Mesothelial cell of epicardium (in vitro differentiated cells): ENCODE measurements around the gene ZFP90. TPM values are rescaled to one million over a fixed set of nuclear protein-coding genes. Genes with fewer than 3 reads are reported as not detected.
"Not testable (repeated sequence)": the region's sequence is repeated elsewhere in the genome, so short reads cannot be mapped to it uniquely, and the experiment has no call there.

Experiments used
- DNase-seq, 2 experiments: peaks; one replicate each; pipeline ENCODE4 v3.0.0; 2021; ENCODE audit warnings: low spot score in 2 of 2; ENCODE audit not compliant: unreplicated experiment in 2 of 2
- H3K27ac Mint-ChIP-seq: 2 replicates; pipeline ENCODE4 v1.8.0; 2021; ENCODE audit warnings: mixed read lengths
- H3K27me3 Mint-ChIP-seq: 2 replicates; pipeline ENCODE4 v1.8.0; 2021; ENCODE audit warnings: low read depth, mixed read lengths
- H3K36me3 Mint-ChIP-seq: 2 replicates; pipeline ENCODE4 v1.8.0; 2021; ENCODE audit warnings: mixed read lengths
- H3K4me1 Mint-ChIP-seq: 2 replicates; pipeline ENCODE4 v1.8.0; 2021; ENCODE audit warnings: mixed read lengths
- H3K4me3 Mint-ChIP-seq: 2 replicates; pipeline ENCODE4 v1.8.0; 2021; ENCODE audit warnings: mild to moderate bottlenecking, moderate library complexity, mixed read lengths
- H3K9me3 Mint-ChIP-seq: 2 replicates; pipeline ENCODE4 v1.8.0; 2021; ENCODE audit warnings: mixed read lengths
- CTCF ChIP-seq: fragments of 200-600 bp; sonication (generic); IDR thresholded peaks from one replicate; pipeline ENCODE4 v1.5.0; 2021; ENCODE audit warnings: antibody characterized with exemption; ENCODE audit not compliant: unreplicated experiment
- total RNA-seq: library from RNA; stranded (reverse); gene quantifications from 3 replicates; pipeline ENCODE4 v1.2.1, GENCODE V29; 2021

ZFP90 gene
- total RNA-seq, 1 donor from 2014 or later = 45.2 TPM

- no peak for TF ChIP-seq CTCF
- Mint-ChIP-seq H3K4me1 (peaks cover 21% of the 10 kb centered on the region), H3K27ac (peak overlapping the region; percentile 69), H3K36me3 (peaks cover 3% of the 10 kb centered on the region), H3K4me3 (no peak overlapping the region), H3K9me3 (peaks cover 9% of the 10 kb centered on the region), H3K27me3 (no peaks in the 10 kb centered on the region)
- no peak for DNase-seq
Observed at GRCh38 chr16:68492543-68493411, 46.3 kb upstream of the ZFP90 start.

- Mint-ChIP-seq H3K27me3 (no peaks in the 10 kb centered on the region), H3K36me3 (peaks cover 3% of the 10 kb centered on the region), H3K27ac (no peak overlapping the region), H3K4me3 (no peak overlapping the region), H3K4me1 (peaks cover 21% of the 10 kb centered on the region), H3K9me3 (peaks cover 9% of the 10 kb centered on the region)
- TF ChIP-seq CTCF = no peak
- DNase-seq = no peak
Observed at GRCh38 chr16:68493412-68494070, 45.5 kb upstream of the ZFP90 start.

- peaks cover 27% of the 10 kb centered on the region for H3K4me1 Mint-ChIP-seq
- not testable (repeated sequence) for H3K27me3 Mint-ChIP-seq, H3K4me3 Mint-ChIP-seq, H3K9me3 Mint-ChIP-seq, H3K27ac Mint-ChIP-seq, DNase-seq, H3K36me3 Mint-ChIP-seq
Observed at GRCh38 chr16:68494261-68494660, 44.8 kb upstream of the ZFP90 start.

- no peak for DNase-seq
- H3K9me3 Mint-ChIP-seq = peaks cover 9% of the 10 kb centered on the region
- H3K4me3 Mint-ChIP-seq = no peak overlapping the region
- H3K27me3 Mint-ChIP-seq = peaks cover 2% of the 10 kb centered on the region
- peaks cover 3% of the 10 kb centered on the region for H3K36me3 Mint-ChIP-seq
- H3K4me1 Mint-ChIP-seq = peaks cover 14% of the 10 kb centered on the region
- TF ChIP-seq CTCF = no peak
- no peak overlapping the region for H3K27ac Mint-ChIP-seq
Observed at GRCh38 chr16:68496689-68497088, 42.4 kb upstream of the ZFP90 start.

- Mint-ChIP-seq H3K9me3 (peaks cover 9% of the 10 kb centered on the region), H3K4me3 (no peak overlapping the region), H3K36me3 (peaks cover 3% of the 10 kb centered on the region), H3K4me1 (peaks cover 6% of the 10 kb centered on the region), H3K27me3 (peaks cover 18% of the 10 kb centered on the region), H3K27ac (no peak overlapping the region)
- no peak for TF ChIP-seq CTCF
- peak in 1 of 2 experiments; percentile 54 for DNase-seq
Observed at GRCh38 chr16:68499006-68499405, 40.1 kb upstream of the ZFP90 start.

GRCh38 chr16:68503334-68503733, 35.8 kb upstream of the ZFP90 start:
- Mint-ChIP-seq H3K27me3 (peaks cover 58% of the 10 kb centered on the region), H3K36me3 (no peaks in the 10 kb centered on the region), H3K9me3 (no peaks in the 10 kb centered on the region), H3K4me3 (no peak overlapping the region), H3K4me1 (peaks cover 6% of the 10 kb centered on the region), H3K27ac (no peak overlapping the region)
- no peak for TF ChIP-seq CTCF
- DNase-seq = no peak
